ENCODE results near the gene OR51M1.

Gene OR51M1

DNA sequence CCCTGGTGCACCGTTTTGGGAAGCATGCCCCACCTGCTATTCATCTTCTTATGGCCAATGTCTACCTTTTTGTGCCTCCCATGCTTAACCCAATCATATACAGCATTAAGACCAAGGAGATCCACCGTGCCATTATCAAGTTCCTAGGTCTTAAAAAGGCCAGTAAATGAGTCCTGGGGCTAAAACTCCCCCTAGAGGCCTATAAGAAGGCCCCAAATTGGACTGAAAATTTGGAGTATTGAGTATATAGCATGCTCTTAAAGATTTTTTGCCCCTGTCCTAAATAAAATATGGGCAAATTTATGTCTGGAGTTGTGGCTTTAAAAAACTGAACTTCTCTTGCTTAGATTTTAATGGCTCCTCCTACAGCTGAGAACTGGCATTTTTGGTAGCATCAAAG, 6.6 kb downstream of the OR51M1 start:
- no peak for DNase-seq (ENCODE audit: low read depth, low spot score)

GRCh38 chr11:5394091-5394490, 10.5 kb downstream of the OR51M1 start:
- DNase-seq (ENCODE audit: low read depth, low spot score), result no peak

GRCh38 chr11:5398936-5399335, 15.3 kb downstream of the OR51M1 start:
- no peak for DNase-seq (ENCODE audit: low read depth, low spot score)

GRCh38 chr11:5405173-5405572, 21.6 kb downstream of the OR51M1 start:
- no peak for DNase-seq (ENCODE audit: low read depth, low spot score)

GRCh38 chr11:5420993-5421392, 37.4 kb downstream of the OR51M1 start:
- no peak for DNase-seq (ENCODE audit: low read depth, low spot score)

DNA sequence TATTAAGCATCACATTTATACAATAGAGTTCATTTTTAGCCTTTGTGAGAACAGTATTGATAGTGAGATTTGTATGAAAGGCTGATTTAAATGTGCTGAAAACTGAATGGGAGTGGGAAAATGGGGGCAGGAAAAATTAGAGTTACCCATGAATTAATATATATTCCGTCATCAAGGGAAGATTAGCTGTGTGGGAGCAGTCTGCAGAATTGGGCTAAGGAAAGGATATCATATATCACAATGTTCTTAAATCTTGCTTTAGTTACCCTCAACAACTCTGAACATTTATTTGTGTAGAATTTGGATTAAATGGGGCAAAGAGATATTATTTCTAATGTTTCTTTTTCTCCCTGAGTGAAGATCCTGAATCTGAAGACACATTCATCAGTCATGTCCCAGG, 38.2 kb downstream of the OR51M1 start, which contains the start of gene OR51Q1:
TSS of gene OR51Q1 (plus strand) at position 301 of the 400 bp plus-strand sequence. CDS start at position 391, 90 bp downstream.
- no peak for DNase-seq (ENCODE audit: low read depth, low spot score)

- DNase-seq (ENCODE audit: low read depth, low spot score), result no peak
Observed at GRCh38 chr11:5423131-5423530, 39.5 kb downstream of the OR51M1 start.

DNA sequence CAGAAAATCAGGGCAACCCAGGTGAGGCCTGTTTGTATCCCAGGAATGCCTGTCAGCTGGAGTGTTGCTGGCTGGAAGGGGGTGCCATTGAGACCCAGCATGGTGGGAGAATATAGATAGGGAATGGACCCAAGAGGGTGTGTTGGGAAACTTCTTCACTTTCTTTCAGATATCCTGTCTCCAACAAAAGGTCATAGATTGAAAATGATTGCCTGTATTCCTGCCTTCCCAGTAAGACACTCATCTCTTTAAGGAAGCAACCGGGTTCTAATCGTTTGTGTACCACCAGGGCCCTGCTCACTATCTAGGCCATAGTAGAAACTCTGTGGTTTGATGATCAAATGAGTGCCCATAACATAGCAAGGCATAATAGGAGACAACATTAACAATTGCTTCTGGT, 57.8 kb downstream of the OR51M1 start, which contains the start of gene OR51I1:
TSS of gene OR51I1 (minus strand) at position 101 of the 400 bp plus-strand sequence. CDS start at position 101, 0 bp downstream.
- no peak for DNase-seq (ENCODE audit: low read depth, low spot score)

All from smooth muscle cell of the brain vasculature (primary cell).